Activated CD8-positive, alpha-beta memory T cell treated with anti-CD3 and anti-CD28 coated beads for 1 hour (primary cell): Measurements from ENCODE around the gene RLBP1.

Source experiments
- DNase-seq, 2 donors: peaks; one replicate each; pipeline ENCODE4 v3.0.0-alpha.2; 2020; ENCODE audit warnings: low read depth in 1 of 2; ENCODE audit errors: extremely low read depth in 1 of 2

Gene RLBP1

DNA sequence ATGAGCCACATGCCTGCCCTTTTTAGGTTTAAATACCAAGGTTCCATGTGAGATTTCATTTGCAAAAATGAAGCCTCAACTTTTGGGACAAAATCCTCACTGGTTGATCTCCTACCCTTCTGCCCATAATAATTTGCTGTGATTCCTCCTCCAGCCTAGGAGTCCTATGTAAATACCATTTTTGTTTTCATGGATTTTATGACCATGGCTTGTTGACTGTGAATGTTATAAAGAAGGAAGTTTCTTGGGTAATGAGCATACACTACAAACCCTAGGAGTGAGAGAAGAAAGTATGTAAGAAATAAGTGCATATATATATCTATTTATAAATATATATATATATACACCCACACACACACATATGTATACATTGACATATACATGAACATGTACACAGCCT, 13.1 kb downstream of the RLBP1 start:
- DNase-seq: no peak

- DNase-seq: peak; percentile 31 to 56
Observed at GRCh38 chr15:89206908-89207331, 14.5 kb downstream of the RLBP1 start.

DNA sequence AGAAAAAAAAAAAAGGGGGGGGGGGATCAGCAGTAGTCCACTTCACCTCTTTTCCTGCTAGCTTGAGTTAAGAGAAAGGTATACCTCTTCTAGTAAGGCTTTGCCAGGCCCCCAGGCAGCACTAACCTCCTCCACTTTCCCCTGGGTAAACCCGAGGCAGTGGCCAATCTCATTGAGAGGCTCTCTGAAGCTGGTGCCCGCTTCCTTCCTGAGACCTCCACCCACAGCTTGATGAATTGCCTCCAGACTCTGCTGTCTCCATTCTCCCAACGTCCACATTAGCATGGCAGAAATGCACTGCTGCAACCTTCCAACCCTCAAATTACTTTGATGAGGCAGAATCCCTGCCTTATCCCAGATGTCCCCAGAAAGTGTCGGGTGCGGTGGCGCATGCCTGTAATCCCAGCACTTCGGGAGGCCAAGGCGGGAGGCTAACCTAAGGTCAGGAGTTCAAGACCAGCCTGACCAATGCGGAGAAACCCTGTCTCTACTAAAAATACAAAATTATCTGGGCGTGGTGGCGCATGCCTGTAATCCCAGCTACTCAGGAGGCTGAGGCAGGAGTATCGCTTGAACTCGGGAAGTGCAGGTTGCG, 15.3 kb downstream of the RLBP1 start:
- DNase-seq: no peak

- no peak for DNase-seq
Observed at GRCh38 chr15:89203705-89204273, 17.6 kb downstream of the RLBP1 start.

DNA sequence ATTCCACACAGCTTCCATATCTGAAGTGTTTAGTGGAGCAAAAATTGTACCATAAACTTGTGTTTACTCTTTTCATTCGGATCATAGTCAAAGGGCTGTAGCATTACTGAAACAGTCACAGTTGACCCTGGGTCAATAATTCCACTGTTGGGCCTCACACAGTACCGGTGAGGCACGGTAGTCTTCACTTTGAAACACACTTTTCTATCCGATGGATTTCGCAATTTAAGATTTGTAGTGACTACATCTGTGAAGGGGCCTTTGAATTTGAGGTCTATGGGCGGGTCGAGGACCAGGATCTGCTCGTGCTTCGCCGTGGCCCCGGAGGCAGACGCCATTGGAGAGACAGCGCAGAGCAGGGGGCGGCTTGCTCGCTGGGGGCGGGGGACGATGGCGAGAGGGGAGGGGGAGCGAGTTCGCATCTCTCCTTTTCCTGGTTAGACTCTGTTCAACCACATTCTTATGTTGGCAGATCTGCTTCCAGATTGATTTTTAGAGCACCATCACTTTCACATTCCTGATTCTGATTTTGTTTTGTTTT, 19.8 kb downstream of the RLBP1 start:
- no peak for DNase-seq

- no peak for DNase-seq
Observed at GRCh38 chr15:89200182-89200581, 21.2 kb downstream of the RLBP1 start.

DNA sequence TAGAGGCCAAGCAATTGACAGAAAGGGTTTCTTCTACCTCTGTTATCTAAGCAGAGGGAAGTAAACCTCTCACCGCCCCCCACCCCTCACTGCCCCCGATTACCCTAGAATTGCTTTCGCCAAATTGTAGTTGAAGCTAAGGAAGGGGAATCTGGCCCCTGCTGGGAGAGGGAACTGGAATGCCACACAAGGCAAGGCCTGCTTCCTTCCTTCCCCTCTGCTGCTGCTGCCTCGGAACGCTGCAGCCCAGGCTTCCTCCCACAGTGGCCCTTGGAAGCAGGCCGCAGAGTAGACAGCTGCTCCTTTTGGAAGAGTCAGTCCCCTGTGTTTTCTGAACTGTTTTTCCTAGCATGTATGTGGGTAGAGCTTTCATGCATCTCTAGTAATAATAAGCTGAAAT, 21.6 kb downstream of the RLBP1 start:
- no peak for DNase-seq

GRCh38 chr15:89198934-89199333, 22.4 kb downstream of the RLBP1 start:
- no peak for DNase-seq

DNA sequence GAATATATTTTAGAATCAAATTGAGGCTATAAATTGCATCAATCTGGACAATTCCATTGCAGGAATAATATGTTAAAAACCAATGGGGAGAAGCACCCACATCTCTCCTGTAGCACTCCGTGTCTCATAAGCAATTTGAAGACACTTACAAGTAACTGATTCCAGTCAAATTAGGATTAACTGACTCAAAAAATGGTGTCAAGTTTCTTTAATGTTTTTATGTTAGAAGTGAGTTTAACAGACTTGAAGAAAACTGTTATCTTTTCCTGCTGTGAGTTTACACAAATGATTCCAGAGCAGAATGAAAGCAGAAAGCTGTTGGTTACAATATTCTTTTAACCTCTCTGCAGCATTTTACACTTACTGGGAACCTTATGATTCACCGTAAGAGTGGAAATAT, 23.2 kb downstream of the RLBP1 start:
- DNase-seq: no peak

DNA sequence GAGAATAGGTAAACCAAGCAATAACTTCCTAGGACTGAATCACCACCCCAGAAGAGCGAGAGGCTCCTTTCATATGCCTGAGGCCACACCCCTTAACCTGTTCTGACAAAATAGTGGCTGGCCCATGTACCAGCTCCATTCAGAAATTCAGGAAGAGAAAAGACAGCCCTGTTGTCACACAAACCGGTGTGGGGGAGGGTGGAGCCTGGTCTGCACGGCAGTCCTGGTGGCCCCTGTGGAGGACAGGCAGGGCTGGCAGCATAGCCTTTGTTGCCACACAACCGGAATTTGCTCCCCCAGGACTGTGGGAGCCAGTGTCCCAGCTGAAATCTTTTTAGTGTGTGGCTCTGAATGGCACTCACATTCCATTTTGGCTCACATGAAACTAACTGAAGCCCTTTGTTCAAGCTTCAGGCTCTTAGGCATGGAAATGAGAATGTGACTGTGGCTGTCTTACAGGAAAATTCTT, 23.8 kb downstream of the RLBP1 start:
- no peak for DNase-seq

DNA sequence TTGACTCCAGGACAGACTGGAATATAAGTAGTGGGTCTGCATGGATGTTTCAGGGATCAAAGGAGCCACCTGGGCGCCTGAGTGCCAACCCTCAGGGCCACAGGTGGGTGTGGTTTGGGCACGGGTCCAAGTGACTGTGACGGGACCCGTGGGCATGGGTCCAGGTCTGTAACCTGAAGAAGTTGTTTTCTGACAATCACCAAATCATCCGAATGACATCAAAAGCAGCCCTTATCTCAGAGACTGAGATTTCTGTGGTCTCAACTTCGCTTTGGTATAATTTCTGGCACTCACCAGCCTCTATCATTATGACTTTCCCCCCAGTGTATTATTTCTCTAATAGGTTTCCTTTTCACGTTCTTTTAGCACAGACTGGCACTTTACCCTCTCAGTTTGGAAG, 24.4 kb downstream of the RLBP1 start:
- DNase-seq: no peak

- no peak for DNase-seq
Observed at GRCh38 chr15:89196241-89196640, 25.1 kb downstream of the RLBP1 start.

- no peak for DNase-seq
Observed at GRCh38 chr15:89195836-89196235, 25.5 kb downstream of the RLBP1 start.

GRCh38 chr15:89194608-89195007, 26.8 kb downstream of the RLBP1 start:
- no peak for DNase-seq

GRCh38 chr15:89192766-89193165, 28.6 kb downstream of the RLBP1 start:
- no peak for DNase-seq

DNA sequence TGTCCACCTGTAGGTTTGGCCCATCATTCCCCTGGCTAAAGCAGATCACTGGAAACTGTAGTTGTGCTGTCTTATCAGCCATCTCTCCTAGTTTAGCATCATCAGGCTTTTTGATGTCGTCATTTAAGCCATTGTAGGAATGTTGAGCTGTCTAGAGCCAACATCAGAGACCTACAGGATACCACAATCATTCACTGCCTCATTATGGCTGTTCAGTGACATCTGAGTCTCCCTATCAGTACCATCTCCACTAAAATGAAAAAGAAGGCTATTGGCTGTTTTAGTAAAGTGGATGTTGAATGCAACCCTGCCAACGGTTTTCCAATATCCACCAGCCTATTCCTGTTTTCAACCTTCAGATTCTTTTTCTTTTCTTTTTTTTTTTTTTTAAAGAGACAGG, 29.2 kb downstream of the RLBP1 start:
- DNase-seq: no peak

DNA sequence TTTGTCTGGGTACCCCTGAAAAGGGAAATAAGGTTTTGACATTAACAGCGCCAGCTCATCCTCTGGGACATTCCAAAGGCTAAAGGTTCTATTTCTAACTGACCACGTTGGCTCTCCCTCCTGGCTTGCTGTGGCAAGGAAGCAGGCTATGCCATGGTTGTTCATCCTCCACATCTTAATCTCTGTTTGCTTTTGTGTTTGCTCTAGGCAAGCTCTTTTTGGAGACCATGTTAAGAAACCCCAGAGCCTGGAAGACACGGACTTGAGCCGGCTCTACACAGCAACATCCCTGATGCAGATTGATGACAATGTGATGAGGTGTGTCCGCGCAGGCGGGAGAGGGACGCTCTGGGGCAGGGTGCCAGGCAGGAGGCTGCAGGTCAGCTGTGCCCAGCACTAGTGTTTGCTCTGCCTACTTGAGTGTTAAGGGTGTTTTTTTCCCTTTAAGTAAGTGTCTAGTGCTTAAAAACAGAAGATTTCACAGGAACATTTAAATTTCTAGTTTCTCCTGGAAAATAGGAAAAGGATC, 33.3 kb downstream of the RLBP1 start:
- DNase-seq: no peak

DNA sequence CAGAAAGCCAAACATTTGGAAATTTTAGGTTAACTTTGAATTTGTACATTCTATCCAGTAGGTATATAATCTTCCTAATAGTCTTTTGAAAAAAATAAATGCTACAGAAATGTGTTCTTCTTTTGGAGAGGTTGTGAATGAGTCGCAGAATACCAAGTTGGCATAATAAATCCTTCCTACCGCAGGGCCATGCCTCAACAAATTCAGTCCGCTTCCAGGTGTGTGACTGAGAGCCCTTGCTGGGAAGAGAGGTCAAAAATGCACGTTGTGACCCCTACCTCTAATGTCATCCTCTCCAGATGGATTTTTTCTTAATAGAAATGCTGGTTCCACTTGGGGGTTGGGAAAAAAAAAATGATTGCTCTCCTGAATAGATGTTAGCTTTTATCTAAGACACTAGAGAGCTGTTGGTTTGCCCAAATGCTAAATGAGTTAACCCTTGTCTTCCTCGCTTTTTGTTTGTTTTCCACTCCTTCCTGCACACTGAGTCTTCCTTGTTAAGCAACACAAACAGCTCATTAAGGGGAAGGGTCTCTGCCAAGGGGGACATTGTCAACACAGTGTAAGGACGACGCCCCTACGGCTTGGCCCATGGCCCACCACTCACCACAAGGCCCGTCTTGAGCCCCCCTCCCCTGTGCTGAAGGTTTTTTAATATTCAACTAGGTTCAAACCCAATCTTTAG, 33.9 kb downstream of the RLBP1 start:
- DNase-seq: no peak

- no peak for DNase-seq
Observed at GRCh38 chr15:89186803-89187202, 34.6 kb downstream of the RLBP1 start.

DNA sequence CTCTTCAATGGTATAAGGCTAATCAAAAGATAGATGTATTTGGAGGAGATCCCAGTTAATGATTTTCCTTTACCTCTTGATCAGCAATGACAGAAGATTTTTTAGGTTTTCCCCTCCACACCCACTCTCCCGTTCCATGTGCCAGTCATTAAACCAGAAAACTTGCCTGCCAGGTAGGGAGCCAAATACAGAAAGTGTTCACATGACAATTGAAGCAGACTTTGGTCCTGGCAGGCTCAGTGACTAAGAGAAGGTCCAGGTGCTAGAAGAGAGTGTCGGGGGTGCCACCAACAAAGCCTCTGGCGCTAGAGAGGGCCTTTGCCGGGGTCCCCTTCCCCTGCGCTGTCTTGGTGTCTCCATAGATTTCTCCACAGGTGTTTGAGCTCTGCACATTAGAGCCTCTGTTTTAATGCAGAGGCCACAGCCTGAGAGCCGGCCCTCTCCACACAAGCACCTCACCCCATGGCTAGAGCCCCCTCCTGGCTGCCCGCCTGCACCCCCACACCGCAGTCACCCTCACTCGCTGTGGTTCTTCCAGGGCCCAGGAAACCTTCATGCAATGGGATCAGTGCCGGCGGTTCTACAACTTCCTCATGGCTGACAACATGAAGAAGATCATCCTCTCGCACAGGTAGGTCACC, 36.4 kb downstream of the RLBP1 start:
- DNase-seq: no peak

DNA sequence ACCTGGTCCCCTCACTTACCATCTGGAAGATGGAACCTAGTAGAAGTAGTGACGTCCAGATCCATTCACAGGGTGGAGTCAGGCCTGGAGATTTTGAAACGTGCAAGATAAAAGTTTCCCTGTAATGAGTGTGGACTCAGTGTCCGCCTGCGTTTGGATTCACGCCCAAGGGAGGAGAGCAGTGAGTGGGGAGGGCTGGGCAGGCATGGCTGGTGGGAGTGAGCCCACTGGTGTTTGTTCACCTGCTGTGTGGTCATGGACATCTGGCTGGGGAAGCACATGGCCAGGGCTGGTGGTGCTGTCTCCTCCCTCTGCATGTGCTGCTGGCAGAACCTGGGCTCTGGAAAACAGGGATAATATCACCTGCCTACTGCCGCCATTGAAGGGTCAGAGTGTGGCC, 37.0 kb downstream of the RLBP1 start:
- no peak for DNase-seq
